ENCODE data around the gene PSMB10.

PSMB10 gene

GRCh38 chr16:67885976-67886375 lies 50.7 kb downstream of the PSMB10 start:
- DNase-seq: no peak

- DNase-seq: no peak
Observed at GRCh38 chr16:67885545-67885944, 51.1 kb downstream of the PSMB10 start.

GRCh38 chr16:67884684-67885083 lies 52.0 kb downstream of the PSMB10 start, which contains the start of gene NRN1L:
NRN1L (plus strand) TSS chr16:67884885; CDS start chr16:67884904, 19 bp downstream.
- DNase-seq: no peak
